Fibroblast of skin of back (primary cell): ENCODE measurements around the gene NADK. TPM values are rescaled to one million over a fixed set of nuclear protein-coding genes. Genes with fewer than 3 reads are reported as not detected.

ENCODE experiments used
- DNase-seq: peaks from one replicate; pipeline ENCODE4 v3.0.0-alpha.2; 2013
- polyA plus RNA-seq, 2 experiments: library from polyadenylated mRNA; unstranded; fragments of 120-200 nt; gene quantifications; one replicate each; pipeline ENCODE4 v1.2.1, GENCODE V29; 2013; ENCODE audit not compliant: insufficient read length in 2 of 2

Gene NADK, protein sequence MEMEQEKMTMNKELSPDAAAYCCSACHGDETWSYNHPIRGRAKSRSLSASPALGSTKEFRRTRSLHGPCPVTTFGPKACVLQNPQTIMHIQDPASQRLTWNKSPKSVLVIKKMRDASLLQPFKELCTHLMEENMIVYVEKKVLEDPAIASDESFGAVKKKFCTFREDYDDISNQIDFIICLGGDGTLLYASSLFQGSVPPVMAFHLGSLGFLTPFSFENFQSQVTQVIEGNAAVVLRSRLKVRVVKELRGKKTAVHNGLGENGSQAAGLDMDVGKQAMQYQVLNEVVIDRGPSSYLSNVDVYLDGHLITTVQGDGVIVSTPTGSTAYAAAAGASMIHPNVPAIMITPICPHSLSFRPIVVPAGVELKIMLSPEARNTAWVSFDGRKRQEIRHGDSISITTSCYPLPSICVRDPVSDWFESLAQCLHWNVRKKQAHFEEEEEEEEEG
- 48.1 TPM for polyA plus RNA-seq (2013, experiment 1 of 2; ENCODE audit: insufficient read length)
- 30.9 TPM for polyA plus RNA-seq (2013, experiment 2 of 2; ENCODE audit: insufficient read length)

DNA sequence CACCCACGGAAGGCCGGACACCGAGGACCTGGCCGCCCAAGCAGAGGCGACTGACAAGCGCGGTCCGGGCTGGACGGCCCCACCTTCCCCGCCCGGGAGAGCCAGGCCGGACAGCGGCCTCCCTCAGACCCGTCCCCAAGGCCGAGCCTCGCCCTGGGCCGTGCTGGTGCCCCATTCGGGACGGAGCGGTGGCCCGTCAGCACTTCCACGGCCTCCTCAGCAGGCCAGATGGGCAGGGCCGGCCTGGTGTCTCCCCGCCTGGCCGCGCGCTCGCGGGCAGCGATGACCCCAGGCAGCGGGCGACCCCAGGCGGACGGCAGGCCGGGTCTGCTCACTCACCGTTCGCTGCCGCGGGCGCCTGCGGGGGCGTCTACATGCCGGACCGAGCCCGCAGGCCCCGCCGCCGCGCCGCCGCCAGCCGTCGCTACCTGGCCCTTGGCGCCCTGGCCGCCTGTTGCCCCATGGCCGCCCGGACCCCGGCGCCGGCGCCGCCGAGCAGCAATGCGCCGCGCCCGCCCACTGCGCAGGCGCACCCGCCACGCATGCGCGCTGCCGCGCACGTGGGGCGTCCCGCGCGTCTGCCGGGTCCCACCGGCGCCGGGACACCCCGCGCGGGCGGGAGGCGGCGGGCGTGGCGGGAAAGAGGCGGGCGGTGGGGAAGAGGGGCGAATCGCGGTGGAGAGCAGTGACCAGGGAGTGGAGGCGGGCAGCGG, at the start of gene NADK:
Gene NADK (minus strand): TSS at position 521 of the 713 bp plus-strand sequence. CDS start 13,064 bp downstream, outside the sequence.
- peak; percentile 64 for DNase-seq

GRCh38 chr1:1827089-1827848, 49.0 kb upstream of the NADK start:
- DNase-seq, result peak; percentile 33

GRCh38 chr1:1826356-1827088, 48.3 kb upstream of the NADK start:
- DNase-seq, result peak; percentile 30

- DNase-seq, result no peak
These were observed 46.9 kb upstream of the NADK start for GRCh38 chr1:1825217-1825616.

DNA sequence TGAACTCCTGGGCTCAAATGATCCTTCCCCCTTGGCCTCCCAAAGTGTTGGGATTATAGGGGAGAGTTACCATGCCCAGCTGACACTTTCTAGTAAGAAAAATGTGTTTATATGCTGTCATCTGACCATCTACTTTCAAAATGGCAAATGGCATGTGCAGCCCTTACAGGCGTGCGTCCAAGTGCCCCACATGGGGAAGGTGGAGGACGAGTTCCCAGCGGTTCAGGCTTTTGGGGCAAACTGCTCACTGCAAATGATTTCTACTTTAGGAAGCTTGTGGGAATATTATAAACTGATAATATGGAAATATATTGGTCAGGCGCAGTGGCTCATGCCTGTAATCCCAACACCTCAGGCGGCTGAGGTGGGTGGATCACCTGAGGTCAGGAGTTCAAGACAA, 41.5 kb upstream of the NADK start:
- no peak for DNase-seq

GRCh38 chr1:1817221-1817620, 39.0 kb upstream of the NADK start:
- no peak for DNase-seq

GRCh38 chr1:1815606-1816281, 37.5 kb upstream of the NADK start:
- DNase-seq, result no peak

- DNase-seq, result no peak
These were observed 31.2 kb upstream of the NADK start for GRCh38 chr1:1809489-1809888.

DNA sequence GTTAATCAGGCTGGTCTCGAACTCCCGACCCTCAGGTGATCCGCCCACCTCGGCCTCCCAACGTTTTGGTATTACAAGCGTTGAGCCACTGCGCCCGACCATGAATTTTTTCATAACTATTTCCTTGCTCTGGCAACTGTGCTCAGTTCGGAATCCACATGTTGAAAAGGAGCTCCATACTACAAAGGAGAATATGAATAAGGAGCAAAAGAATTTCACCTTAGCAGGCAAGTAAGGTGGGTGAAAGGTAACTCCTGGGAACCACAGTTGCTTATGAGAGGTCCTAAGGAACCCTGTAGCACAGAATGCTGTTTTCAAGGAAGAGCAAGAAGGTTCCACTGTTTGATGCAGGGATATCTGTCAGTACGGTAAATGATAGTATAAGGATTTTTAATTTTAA, 29.9 kb upstream of the NADK start:
- no peak for DNase-seq

DNA sequence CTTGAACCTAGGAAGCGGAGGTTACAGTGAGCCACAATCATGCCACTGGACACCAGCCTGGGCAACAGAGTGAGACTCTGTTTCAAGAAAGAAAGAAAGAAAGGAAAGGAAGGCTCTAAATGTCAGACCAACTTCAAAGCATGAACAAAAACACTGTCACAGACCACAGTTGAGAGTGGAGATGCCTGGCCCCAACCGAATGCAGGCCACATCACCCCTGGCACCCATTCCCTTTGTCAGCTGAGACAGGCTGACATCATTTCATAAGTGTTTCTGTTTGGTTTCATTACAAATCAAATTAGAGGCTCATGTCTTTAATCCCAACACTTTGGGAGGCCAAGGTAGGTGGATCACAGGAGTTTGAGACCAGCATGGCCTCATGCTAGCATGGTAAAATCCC, 28.6 kb upstream of the NADK start:
- peak; percentile 28 for DNase-seq

DNA sequence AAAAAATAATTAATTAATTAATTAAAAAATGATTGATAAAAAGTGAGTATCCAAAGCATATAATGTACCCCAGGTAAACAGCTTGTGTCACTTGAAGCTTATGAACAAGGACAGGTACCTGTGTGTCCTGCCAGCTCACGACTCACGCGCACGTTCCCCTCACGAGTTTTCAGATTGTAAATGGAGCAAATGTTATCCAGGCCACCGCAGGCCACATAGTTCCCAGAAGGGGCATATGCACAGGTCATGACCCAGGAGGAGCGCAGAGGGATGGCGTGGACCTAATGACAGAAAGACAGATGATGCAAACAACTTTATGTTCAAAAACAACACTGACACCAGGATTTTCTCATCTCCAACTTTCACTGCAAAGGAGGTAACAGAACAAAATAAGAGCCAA, 26.0 kb upstream of the NADK start:
- DNase-seq, result no peak

GRCh38 chr1:1802871-1803270, 24.6 kb upstream of the NADK start:
- no peak for DNase-seq

DNA sequence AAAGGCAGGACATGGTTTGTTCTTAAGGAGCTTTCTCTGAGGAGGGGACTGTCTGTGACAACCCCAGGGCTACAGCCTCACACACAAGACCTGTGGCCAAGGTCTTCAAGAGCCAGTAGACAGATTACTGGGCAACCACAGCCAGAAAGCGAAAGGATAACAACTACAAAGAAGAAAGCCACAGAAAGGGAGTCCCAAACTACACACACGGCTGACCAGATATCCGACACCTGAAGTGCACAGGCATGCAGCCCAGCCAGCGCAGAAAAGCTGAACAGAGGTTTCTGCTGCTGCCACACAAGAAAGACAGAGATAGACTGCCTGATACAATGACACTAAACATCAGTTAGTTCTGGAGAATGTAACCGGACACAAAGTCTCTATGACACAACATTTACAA, 21.4 kb upstream of the NADK start:
- DNase-seq, result no peak

DNA sequence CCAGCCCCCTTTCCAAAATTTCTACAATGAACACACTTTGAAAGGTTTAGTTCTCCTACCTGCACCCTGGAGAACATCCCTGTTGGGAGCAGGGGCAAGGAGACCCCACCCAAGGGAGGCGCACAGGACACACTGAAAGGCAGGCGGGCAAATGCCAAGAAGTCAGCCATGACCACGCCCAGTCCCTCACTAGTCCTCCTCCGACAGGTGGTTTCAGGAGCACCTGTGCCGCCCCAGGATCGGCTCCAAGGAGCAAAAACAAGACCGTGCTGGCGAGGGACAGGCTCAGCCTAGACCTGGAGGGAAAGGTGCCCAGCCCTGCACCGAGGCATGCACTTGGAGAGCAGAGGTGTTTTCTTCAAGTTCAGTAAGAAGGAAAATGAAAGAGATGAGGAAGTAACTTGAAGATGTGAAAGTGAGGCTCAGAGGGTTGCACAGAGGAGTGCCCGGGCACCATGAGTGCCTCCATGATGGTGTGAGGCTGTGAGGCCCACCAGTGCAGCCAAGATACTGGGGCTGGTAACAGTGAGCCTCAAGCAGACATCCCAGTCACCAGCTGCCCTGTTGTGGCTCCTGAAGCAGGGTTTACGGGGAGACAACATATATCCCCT, 19.6 kb upstream of the NADK start:
- no peak for DNase-seq

DNA sequence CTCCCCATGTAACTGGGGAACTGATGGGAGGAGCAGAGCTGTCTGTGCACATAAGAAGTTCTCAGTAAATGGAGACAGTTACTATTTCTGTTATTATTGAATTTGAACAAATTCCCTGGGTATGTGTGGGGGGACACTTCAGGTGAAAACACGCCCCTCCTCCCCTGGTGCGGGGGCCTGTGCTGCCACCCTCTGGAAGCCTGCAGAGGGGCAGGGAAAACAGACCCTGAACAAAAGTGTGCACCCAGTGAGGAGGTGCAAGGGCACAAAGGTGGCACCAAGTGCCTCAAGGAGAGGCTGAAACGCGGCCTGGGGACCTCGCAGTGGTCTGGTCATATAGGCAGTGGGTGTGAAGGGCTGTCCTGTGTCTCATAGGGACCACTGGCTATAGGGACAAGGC, 18.2 kb upstream of the NADK start:
- DNase-seq, result no peak

DNA sequence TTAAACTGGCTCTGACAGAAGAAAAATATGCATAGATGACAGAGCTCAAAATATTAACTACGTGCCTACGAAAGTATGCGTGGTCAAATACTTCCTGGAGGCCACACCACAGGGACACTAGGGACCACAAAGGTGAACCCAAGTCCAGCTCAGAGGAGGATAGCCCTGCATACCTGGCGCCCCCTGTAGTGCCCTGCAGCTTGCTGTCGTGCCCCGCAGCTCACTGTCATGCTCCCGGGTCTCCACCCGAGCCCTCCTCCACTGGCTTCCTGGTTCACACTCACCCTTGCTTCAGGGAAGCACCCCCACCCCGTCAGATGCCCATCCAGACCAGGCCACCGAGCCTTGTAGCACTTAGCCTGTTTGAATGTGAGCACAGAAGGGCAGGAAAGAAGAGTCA, 16.7 kb upstream of the NADK start:
- no peak for DNase-seq

GRCh38 chr1:1793481-1794244, 15.4 kb upstream of the NADK start:
- no peak for DNase-seq

GRCh38 chr1:1788646-1789431, 10.6 kb upstream of the NADK start:
- DNase-seq, result no peak

GRCh38 chr1:1788136-1788535, 9.9 kb upstream of the NADK start:
- DNase-seq, result no peak
